H4 (cell line): ENCODE measurements around the gene KIF1B. TPM values are rescaled to one million over a fixed set of nuclear protein-coding genes. Genes with fewer than 3 reads are reported as not detected.
"Not testable (repeated sequence)": the region's sequence is repeated elsewhere in the genome, so short reads cannot be mapped to it uniquely, and the experiment has no call there.

ENCODE experiments used
- DNase-seq: peaks from one replicate; pipeline ENCODE4 v3.0.0-alpha.2; 2015; ENCODE audit warnings: low spot score
- total RNA-seq: library from RNA; depleted of rRNA; stranded (reverse); fragments of >200 nt; shearing (Covaris generic); gene quantifications from 2 replicates; pipeline ENCODE4 v1.2.3, GENCODE V29; 2014

The KIF1B gene
- total RNA-seq, 1 experiment from 2014 or later, result 11.4 TPM

DNA sequence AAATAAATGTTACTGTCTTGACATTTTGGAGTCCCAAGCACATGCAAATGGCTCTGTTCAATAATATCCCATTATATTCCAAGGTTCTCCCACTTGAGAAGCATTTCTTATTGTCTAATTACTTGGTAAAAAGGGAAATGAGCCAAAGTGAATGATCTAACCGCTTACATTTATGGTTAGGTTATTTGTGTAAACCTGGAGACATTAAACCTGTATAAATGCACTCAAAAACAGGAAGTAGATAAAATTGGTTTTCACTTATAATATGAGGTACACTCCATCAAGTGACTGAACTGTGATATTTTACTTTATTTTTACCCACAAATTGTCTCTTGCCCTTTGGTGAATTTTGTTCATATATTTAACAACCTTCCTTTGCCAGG lies 26.8 kb downstream of the KIF1B start:
- DNase-seq, result no peak

DNA sequence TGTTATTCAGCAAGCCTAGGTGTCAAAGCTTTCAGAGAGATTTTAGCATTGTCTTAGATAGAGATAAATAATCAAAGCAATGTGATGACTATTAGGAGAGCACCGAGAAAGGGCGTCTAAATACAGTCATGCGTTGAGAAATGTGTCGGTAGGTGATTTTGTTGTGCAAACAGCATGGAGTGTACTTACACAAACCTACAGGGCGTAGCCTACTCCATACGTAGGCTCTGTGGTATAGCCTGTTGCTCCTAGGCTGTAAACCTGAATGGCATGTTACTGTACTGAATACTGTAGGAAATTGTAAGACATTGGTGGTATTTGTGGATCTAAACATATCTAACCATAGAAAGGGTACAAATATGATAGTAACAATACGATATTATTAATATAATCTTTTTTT lies 31.8 kb downstream of the KIF1B start:
- DNase-seq, result no peak

DNA sequence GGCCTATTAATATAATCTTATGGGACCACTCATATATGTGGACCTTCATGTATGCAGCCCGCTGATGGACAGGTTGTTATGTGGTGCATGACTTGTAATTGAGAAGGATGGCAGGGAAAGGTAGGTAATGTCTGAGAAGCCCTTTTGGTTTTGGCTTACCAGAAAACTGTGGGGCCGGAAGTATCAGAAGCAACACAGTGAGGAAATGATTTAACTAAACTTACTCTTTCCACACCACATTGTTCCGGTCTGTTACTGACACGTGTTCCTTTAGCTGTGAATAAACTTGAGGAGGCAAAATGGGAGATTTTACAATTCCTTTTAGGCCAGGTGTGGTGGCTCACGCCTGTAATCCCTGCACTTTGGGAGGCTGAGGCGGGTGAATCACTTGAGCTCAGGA lies 32.4 kb downstream of the KIF1B start:
- DNase-seq, result no peak

- DNase-seq, result no peak
Measured at GRCh38 chr1:10245674-10246073, 35.3 kb downstream of the KIF1B start.

GRCh38 chr1:10249808-10250457 lies 39.6 kb downstream of the KIF1B start:
- no peak for DNase-seq

DNA sequence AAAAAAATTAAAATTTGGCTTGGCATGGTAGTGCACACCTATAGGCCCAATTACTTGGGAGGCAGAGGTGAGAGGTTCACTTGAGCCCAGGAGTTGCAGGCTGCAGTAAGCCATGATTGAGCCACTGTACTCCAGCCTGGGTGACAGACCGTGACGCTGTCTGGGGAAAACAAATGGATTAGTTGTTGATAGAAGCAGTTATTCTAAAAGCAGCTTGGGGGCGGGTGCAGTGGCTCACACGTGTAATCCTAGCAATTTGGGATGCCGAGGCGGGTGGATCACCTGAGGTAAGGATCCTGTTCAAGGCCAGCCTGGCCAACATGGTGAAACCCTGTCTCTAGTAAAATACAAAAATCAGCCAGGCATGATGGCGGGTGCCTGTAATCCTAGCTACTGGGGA lies 40.3 kb downstream of the KIF1B start:
- no peak for DNase-seq

- not testable (repeated sequence) for DNase-seq
Measured at GRCh38 chr1:10251325-10252108, 41.1 kb downstream of the KIF1B start.

DNA sequence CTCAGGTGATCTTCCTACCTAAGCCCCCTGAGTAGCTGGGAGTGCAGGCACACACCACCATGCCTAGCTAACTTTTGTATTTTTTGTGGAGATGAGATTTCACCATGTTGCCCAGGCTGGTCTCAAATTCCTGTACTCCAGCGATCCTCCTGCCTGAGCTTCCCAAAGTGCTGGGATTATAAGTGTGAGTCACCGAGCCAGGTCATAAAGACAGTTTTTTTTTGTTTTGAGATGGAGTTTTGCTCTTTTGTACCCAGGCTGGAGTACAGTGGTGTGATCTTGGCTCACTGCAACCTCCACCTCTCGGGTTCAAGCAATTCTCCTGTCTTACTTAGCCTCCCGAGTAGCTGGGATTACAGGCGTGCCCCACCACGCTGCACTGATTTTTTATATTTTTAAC lies 42.1 kb downstream of the KIF1B start:
- peak; percentile 16 for DNase-seq

DNA sequence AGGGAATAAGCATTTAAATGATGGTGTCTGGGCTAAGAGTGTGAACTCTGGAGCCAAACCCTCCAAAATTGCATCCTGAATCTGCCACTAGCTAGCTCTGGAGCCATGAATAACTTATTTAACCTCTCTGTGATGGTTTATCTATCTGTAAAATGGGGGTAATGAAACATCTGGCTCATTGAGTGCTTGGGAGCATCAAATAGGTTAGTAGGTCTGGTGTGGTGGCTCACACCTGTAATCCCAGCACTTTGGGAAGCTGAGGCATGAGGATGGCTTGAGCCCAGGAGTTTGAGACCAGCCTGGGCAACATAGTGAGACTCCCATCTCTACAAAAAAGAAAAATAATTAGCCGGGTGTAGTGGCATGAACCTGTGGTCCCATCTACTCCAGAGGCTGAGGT lies 42.8 kb downstream of the KIF1B start:
- DNase-seq, result no peak

DNA sequence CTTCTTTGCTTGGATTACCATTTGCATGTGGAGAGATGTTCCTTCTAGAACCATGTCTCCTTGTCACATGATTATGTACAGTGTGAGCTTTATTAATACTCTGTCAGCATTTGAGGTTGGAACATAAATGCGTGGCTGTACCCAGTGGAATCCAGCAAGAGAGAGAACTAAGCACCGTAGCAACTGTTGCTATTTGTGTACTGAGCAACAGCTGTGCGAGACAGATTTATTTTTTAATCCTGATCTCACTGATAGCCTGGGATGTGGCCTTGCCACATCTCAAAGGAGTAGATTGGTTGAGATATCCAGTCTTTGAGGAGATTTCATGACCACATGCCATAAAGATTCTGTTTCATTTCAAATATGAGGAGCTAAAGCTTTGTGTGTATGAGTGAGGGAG lies 43.4 kb downstream of the KIF1B start:
- DNase-seq, result peak; percentile 20

GRCh38 chr1:10257851-10258250 lies 47.5 kb downstream of the KIF1B start:
- no peak for DNase-seq

GRCh38 chr1:10259547-10259946 lies 49.2 kb downstream of the KIF1B start:
- not testable (repeated sequence) for DNase-seq

GRCh38 chr1:10263450-10264082 lies 53.2 kb downstream of the KIF1B start:
- DNase-seq, result no peak

- no peak for DNase-seq
Measured at GRCh38 chr1:10265027-10265426, 54.7 kb downstream of the KIF1B start.

DNA sequence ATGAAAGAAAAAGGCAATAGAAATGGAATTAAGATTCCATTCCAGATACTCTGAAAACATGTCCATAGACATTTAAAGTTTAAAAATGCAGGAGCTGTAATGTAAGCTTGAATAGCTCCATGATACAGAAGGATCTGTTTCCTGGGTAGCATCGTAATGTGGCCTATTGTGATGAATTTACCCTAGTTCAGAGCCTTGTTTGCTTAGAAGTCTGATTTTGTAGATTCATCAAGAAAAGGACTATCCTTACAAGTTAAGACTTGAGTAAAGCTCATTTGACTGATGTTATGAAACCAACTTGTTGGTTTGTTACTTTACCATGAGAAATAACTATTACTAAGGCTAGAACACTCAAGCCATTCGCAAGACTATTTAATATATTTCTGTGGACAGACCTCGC lies 55.5 kb downstream of the KIF1B start:
- DNase-seq, result no peak

DNA sequence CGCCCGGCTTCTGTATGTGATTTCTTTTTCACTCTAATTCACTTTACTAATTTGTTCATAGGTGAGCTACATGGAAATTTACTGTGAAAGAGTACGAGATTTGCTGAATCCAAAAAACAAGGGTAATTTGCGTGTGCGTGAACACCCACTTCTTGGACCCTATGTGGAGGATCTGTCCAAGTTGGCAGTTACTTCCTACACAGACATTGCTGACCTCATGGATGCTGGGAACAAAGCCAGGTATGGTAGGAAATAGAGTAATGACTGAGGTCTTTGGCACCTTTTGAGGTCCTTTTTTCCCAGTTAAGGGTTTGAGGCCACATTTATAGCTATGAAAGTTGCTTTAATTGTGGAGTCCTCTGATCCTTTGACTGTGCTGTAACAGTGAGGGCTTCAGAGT lies 56.9 kb downstream of the KIF1B start:
- DNase-seq, result no peak

GRCh38 chr1:10267921-10268320 lies 57.6 kb downstream of the KIF1B start:
- DNase-seq, result no peak

- DNase-seq, result no peak
Measured at GRCh38 chr1:10271090-10271489, 60.7 kb downstream of the KIF1B start.

DNA sequence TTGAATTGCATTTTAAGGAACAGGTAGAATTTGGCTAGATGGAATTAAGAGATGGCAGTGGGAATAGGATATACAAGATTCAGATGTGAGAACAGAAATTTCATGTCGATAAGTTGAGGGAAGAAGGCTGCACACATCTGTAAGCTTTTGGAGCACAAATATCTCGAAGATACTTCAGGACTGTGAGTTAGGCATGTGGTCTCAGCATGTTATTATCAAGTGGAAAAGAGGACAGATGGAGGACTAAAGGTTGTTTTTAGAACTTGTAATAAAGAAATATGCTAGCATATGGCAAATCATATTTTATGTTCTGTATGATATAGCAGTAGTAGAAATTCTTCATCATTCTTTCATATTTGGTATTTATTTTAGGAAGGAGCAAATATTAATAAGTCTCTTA lies 61.5 kb downstream of the KIF1B start:
- DNase-seq, result no peak

DNA sequence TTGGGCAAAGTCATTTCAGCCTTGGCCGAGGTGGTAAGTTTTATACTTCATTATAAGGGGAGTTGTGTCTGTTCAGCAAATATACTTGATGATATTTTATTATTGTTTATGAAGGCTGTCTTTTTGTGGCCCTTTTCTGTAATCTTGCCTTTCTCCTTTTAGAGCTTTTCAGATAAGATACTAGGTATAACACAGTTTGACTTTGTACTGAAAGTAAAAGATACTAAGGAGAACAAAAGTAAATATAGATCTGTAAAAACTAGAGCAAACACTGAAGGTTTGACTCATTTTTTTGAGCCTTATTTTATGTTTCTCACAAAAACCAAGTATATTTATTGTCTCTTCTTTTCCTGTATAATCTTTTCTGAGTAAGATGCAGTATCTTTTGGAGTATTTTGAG lies 61.9 kb downstream of the KIF1B start:
- DNase-seq, result no peak

DNA sequence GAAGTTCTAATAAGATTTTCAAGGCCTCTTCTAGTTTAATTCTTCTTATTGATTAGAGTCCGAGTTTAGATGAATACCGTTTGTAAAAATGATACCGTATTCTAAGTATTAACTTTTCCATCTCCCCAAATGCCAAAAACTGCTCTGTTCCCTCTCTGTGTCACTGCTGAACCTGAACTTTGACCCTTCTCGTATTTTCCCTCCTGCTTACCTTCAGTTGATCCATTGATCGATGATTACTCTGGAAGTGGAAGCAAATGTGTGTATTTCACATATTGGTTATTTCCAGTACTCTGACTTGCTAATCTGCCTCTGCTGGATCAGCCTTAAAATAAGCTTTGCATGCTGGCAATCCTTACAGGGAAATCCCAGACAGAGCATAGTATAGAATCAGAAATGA lies 68.5 kb downstream of the KIF1B start:
- DNase-seq, result no peak

GRCh38 chr1:10280439-10281350 lies 70.3 kb downstream of the KIF1B start:
- DNase-seq, result no peak
